ENCODE results near the gene HINFP. TPM values are rescaled to one million over a fixed set of nuclear protein-coding genes. Genes with fewer than 3 reads are reported as not detected.

The HINFP gene
- total RNA-seq: 10 to 100 TPM; 13.4 to 21.3 (median 17.9) TPM

- TF ChIP-seq, protein P1, sequence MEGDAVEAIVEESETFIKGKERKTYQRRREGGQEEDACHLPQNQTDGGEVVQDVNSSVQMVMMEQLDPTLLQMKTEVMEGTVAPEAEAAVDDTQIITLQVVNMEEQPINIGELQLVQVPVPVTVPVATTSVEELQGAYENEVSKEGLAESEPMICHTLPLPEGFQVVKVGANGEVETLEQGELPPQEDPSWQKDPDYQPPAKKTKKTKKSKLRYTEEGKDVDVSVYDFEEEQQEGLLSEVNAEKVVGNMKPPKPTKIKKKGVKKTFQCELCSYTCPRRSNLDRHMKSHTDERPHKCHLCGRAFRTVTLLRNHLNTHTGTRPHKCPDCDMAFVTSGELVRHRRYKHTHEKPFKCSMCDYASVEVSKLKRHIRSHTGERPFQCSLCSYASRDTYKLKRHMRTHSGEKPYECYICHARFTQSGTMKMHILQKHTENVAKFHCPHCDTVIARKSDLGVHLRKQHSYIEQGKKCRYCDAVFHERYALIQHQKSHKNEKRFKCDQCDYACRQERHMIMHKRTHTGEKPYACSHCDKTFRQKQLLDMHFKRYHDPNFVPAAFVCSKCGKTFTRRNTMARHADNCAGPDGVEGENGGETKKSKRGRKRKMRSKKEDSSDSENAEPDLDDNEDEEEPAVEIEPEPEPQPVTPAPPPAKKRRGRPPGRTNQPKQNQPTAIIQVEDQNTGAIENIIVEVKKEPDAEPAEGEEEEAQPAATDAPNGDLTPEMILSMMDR (IDR thresholded peaks at IDR 0.05; ENCODE audit: low read depth): no peak
These were observed at the start of gene HINFP for GRCh38 chr11:119121008-119121810. HINFP (plus strand) TSS chr11:119121580; CDS start chr11:119126945, 5,365 bp downstream.

GRCh38 chr11:119077839-119078238 lies 43.5 kb upstream of the HINFP start:
- TF ChIP-seq, protein P1 (IDR thresholded peaks at IDR 0.05; ENCODE audit: low read depth): no peak

DNA sequence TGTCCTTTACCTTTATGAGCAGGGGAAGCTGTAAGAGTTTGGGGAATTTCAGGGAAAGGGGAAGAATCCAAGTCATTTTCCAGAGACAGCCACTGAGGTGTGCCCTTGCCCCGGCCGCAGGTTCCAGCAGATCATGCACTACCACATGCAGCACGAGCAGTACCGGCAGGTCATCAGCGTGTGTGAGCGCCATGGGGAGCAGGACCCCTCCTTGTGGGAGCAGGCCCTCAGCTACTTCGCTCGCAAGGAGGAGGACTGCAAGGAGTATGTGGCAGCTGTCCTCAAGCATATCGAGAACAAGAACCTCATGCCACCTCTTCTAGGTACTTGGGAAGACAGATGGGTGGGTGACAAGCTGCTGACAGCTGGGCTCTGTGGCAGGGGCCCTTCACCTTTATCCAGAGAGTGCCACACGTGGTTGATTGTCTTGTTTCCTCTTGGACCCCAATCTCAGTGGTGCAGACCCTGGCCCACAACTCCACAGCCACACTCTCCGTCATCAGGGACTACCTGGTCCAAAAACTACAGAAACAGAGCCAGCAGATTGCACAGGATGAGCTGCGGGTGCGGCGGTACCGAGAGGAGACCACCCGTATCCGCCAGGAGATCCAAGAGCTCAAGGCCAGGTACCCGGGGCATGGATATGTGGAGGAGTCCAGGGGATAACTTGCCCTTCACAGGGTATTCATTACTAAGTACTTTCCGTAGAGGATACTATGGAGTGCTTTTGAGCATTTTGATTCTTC lies 42.5 kb upstream of the HINFP start:
- TF ChIP-seq, protein P1 (IDR thresholded peaks at IDR 0.05; ENCODE audit: low read depth): no peak

DNA sequence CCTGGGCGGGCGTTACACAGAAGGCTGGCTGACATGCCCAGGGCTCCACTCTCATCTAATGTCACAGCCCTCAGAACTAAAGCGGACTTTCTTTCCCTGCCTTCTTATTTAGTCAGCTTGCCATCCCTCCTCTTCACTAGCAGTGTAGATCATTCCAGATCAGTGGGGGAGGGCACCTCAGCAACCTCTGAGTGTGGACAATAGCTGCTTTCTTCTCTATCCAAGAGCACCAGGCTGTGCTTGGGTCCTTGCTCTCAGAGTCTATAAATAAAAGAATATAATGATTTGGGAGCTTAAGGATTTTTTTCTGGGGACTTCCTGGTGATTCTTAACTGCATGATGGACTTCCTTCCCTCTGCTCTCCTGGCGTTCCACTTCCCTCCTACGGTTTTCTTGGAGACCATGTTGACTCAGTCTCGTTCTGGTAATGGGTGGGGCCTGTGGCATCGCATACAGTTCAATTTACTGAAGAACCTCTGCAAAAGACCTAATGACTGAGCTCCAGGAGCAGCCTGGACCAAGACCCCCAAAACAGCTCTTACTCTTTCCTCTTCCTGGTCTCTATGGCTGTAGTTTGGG lies 39.6 kb upstream of the HINFP start:
- TF ChIP-seq, protein P1 (IDR thresholded peaks at IDR 0.05; ENCODE audit: low read depth): no peak

DNA sequence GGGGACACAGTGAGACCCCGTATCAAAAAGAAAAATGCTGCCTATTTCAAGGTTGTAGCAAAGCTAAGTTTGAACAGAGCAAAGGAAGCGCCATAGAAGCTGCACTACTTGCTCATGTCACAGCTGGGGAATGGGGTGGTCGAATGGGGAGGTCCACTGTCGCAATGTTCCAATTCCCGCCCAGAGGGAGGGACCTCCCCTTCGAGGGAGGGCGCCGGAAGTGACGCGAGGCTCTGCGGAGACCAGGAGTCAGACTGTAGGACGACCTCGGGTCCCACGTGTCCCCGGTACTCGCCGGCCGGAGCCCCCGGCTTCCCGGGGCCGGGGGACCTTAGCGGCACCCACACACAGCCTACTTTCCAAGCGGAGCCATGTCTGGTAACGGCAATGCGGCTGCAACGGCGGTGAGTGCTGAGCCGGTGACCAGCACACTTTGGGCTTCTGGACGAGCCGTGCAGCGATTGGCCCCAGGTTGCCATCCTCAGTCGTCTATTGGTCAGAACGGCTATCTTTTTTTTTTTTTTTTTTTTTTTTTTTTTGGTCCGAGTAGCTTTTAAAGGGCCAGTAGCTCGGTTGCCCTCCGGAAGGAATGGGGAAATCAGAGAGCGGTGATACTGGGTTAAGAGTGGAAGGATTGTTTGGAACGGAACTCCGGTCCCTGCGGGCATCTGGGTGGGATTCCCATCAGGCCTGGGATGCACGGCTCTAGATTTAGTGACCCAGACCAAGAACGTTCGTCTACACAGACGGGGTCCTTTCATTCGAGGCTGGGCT lies 36.5 kb upstream of the HINFP start, which contains the start of gene HMBS:
HMBS (plus strand) TSS at position 219 of the 774 bp plus-strand sequence; CDS start at position 372, 153 bp downstream.
- TF ChIP-seq, protein P1 (IDR thresholded peaks at IDR 0.05; ENCODE audit: low read depth): no peak

DNA sequence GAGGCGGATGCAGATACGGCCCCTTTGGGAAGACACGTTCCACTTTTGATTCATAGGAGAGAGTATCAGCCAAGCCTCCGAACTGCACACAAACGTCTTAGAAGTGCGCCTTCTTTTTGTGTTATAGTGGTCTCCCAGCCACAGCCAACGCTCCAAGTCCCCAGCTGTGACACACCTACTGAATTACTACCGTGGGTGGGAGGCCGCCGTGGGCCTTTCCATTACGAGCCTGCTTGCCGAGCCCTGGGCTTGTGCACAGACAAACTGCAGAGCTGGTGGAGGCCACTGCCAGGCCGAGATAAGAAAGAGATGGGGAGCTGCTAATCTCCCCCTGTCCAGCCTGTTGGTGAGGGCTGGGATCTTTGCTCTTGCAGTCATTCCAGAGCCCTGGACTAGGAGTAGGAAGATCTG lies 35.9 kb upstream of the HINFP start:
- TF ChIP-seq, protein P1 (IDR thresholded peaks at IDR 0.05; ENCODE audit: low read depth): no peak
